Spleen (tissue), 11 donors: Measurements from ENCODE around the gene CLDN24. TPM values are rescaled to one million over a fixed set of nuclear protein-coding genes. Genes with fewer than 3 reads are reported as not detected.

Experiments used
- DNase-seq: peaks from one replicate; pipeline ENCODE4 v3.0.0-alpha.2; 2020
- H3K27ac ChIP-seq, 8 donors: fragments of 200-600 bp; sonication (generic) in 7 of 8; 1 replicate in 4 of 8; 2 replicates in 4 of 8; pipeline versions ENCODE4 v1.5.0 to v1.8.0; 2016 to 2021; ENCODE audit warnings: inconsistent platforms in 4 of 8, mild to moderate bottlenecking in 4 of 8, moderate library complexity in 1 of 8
- H3K27me3 ChIP-seq, 7 donors: fragments of 200-600 bp; sonication (generic) in 6 of 7; replicated peaks in 1 of 7; 1 replicate in 4 of 7; 2 replicates in 3 of 7; pipeline versions ENCODE4 v1.5.0 to v1.8.0; 2016 to 2021; ENCODE audit warnings: inconsistent platforms in 3 of 7, mild to moderate bottlenecking in 1 of 7
- H3K36me3 ChIP-seq, 6 donors: fragments of 200-600 bp; sonication (generic) in 5 of 6; 1 replicate in 4 of 6; 2 replicates in 2 of 6; pipeline versions ENCODE4 v1.5.0 to v1.8.0; 2016 to 2021; ENCODE audit warnings: inconsistent platforms in 2 of 6
- H3K4me1 ChIP-seq, 6 donors: fragments of 200-600 bp; sonication (generic) in 5 of 6; 1 replicate in 3 of 6; 2 replicates in 3 of 6; pipeline versions ENCODE4 v1.5.0 to v1.8.0; 2016 to 2021; ENCODE audit warnings: inconsistent platforms in 3 of 6
- H3K4me3 ChIP-seq, 8 donors: fragments of 200-600 bp; sonication (generic) in 7 of 8; 1 replicate in 4 of 8; 2 replicates in 4 of 8; pipeline versions ENCODE4 v1.5.0 to v1.8.0; 2016 to 2021; ENCODE audit warnings: inconsistent platforms in 4 of 8, mild to moderate bottlenecking in 4 of 8, moderate library complexity in 2 of 8
- H3K9me3 ChIP-seq, 8 donors: fragments of 200-600 bp; sonication (generic) in 7 of 8; 1 replicate in 4 of 8; 2 replicates in 4 of 8; pipeline versions ENCODE4 v1.5.0 to v1.8.0; 2016 to 2021; ENCODE audit warnings: inconsistent platforms in 4 of 8
- POLR2A ChIP-seq, 3 donors: fragments of 450-650 bp; IDR thresholded peaks; one replicate each; pipeline ENCODE4 v1.5.1; 2017; ENCODE audit warnings: antibody characterized with exemption in 3 of 3, mild to moderate bottlenecking in 1 of 3
- POLR2AphosphoS5 ChIP-seq, 3 donors: sonication (generic); formaldehyde crosslinking; IDR thresholded peaks; one replicate each; pipeline ENCODE4 v1.5.1; 2017; ENCODE audit warnings: antibody characterized with exemption in 3 of 3
- WGBS, 5 donors: extraction: QIAGEN DNeasy Blood & Tissue Kit in 3 of 5; methylation state at CpG; one replicate each; pipeline versions ENCODE4 v1.1.5 to v1.1.7; 2013 to 2018; 5-methylcytosine and 5-hydroxymethylcytosine counted together
- intact Hi-C: fragments of 100-400 bp; cut with DNase I; formaldehyde crosslinking; loops from one replicate; pipeline ENCODE4 v1.15.0; 2023; ENCODE audit warnings: low total_unique reads
- polyA plus RNA-seq, 3 donors: library from polyadenylated mRNA; stranded (reverse); fragments of 200-250 nt; gene quantifications; one replicate each; pipeline ENCODE4 v1.2.1, GENCODE V29; 2013
- total RNA-seq, 7 donors: library from RNA; depleted of rRNA in 3 of 7; stranded (reverse); fragments of >200 nt in 3 of 7; fragmentation: NEBNext Ultra II Directional in 4 of 7; extraction: Animal tissue kit (Norgen Biotek cat#: 25700) in 4 of 7; gene quantifications; one replicate each; pipeline versions ENCODE4 v1.1.0 to v1.2.1, GENCODE V29; 2016 to 2021
- TF ChIP-seq, protein P1 (sequence below), 11 experiments: fragments of 200-600 bp in 7 of 11; fragments of 450-650 bp in 4 of 11; sonication (generic) in 4 of 11; IDR thresholded peaks in 8 of 11; conservative IDR thresholded peaks in 3 of 11; 1 replicate in 7 of 11; 2 replicates in 4 of 11; pipeline versions ENCODE4 v1.4.0 to v1.8.0; 2016 to 2021; ENCODE audit warnings: antibody characterized with exemption in 11 of 11, inconsistent platforms in 4 of 11, mild to moderate bottlenecking in 1 of 11
- donor health status: healthy with polysubstance abuse.
- donor health status: DM: no; HTN: no; CAD: no; lungs with moderate emphysema.
- donor health status: DM: no; HTN: no; CAD: no.
- donor health status: Bipolar disorder and iron deficiency.
- donor health status: healthy.
- donor health status: DM: no; HTN: no; CAD: no.
- donor health status: DM: yes; HTN: yes; CAD: no.

The CLDN24 gene
- total and polyA plus RNA-seq, 10 donors, result not detected

DNA sequence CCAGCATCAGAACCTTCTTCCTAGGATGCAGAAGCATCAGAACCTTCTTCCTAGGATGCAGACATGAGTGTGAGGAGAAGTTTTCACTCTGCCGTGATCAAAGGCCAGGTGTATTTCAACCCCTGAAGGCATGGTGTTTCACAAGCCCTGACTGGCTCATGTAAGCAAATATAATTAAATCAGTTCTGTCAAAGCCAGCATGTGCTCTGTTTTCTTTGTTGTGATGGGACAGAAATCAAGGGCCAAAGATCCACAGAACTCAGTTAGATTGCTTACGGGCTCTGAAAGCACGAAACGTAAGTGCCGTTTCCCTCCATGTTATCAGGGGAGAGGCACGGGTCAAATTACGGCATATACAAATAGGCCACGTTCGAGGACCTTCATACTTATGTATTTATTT lies 32.0 kb upstream of the CLDN24 start:
- 73 to 90% (median 81%) methylated on average over 9 of the region's 9 CpGs for WGBS, 5 donors
- DNase-seq, result no peak

DNA sequence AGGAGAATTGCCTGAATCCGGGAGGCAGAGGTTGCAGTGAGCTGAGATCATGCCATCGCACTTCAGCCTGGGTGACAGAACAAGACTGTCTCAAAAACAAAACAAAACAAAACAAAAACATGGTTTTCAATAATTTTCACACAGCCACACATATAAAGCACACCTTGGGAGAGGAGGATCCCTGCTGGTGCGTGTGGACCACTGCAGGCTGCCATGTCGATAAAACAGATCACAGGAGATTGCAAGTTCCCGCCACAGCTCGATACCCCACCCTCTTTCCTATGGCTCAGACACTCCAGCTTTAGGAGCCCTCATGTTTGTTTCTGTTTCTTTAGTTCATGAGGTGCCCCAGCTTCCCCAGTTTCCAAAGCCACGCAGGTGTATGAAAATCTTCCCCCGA lies 31.3 kb upstream of the CLDN24 start:
- H3K4me1 ChIP-seq, result peaks cover 0 to 7% (median 1%) of the 10 kb centered on the region in 6 donors
- DNase-seq, result no peak
- no peaks in the 10 kb centered on the region for H3K36me3 ChIP-seq
- H3K4me3 ChIP-seq, result no peak overlapping the region
- intact Hi-C loops, result no loop called here
- 83 to 91% (median 86%) methylated on average over 8 of the region's 8 CpGs for WGBS, 5 donors
- peaks cover 0 to 18% (median 0%) of the 10 kb centered on the region in 7 donors for H3K27me3 ChIP-seq
- no peak overlapping the region for H3K27ac ChIP-seq
- no peaks in the 10 kb centered on the region for H3K9me3 ChIP-seq
- TF ChIP-seq, protein P1, sequence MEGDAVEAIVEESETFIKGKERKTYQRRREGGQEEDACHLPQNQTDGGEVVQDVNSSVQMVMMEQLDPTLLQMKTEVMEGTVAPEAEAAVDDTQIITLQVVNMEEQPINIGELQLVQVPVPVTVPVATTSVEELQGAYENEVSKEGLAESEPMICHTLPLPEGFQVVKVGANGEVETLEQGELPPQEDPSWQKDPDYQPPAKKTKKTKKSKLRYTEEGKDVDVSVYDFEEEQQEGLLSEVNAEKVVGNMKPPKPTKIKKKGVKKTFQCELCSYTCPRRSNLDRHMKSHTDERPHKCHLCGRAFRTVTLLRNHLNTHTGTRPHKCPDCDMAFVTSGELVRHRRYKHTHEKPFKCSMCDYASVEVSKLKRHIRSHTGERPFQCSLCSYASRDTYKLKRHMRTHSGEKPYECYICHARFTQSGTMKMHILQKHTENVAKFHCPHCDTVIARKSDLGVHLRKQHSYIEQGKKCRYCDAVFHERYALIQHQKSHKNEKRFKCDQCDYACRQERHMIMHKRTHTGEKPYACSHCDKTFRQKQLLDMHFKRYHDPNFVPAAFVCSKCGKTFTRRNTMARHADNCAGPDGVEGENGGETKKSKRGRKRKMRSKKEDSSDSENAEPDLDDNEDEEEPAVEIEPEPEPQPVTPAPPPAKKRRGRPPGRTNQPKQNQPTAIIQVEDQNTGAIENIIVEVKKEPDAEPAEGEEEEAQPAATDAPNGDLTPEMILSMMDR (IDR thresholded peaks at IDR 0.05 in 8 of 11, conservative IDR thresholded peaks at IDR 0.05 in 3 of 11), result no peak
- TF ChIP-seq POLR2A (IDR thresholded peaks at IDR 0.05), result no peak
- TF ChIP-seq POLR2AphosphoS5 (IDR thresholded peaks at IDR 0.05), result no peak

More for the DNA sequence above, 32.0 kb upstream of the CLDN24 start:
- intact Hi-C loops, result no loop called here
- peaks cover 0 to 1% (median 0%) of the 10 kb centered on the region in 6 donors for H3K4me1 ChIP-seq
- no peaks in the 10 kb centered on the region for H3K36me3 ChIP-seq
- H3K4me3 ChIP-seq, result no peak overlapping the region
- H3K9me3 ChIP-seq, result no peaks in the 10 kb centered on the region
- no peak for TF ChIP-seq POLR2AphosphoS5 (IDR thresholded peaks at IDR 0.05)
- TF ChIP-seq POLR2A (IDR thresholded peaks at IDR 0.05), result no peak
- TF ChIP-seq, protein P1 (IDR thresholded peaks at IDR 0.05 in 8 of 11, conservative IDR thresholded peaks at IDR 0.05 in 3 of 11), result no peak
- peaks cover 0 to 14% (median 0%) of the 10 kb centered on the region in 7 donors for H3K27me3 ChIP-seq
- H3K27ac ChIP-seq, result no peak overlapping the region

DNA sequence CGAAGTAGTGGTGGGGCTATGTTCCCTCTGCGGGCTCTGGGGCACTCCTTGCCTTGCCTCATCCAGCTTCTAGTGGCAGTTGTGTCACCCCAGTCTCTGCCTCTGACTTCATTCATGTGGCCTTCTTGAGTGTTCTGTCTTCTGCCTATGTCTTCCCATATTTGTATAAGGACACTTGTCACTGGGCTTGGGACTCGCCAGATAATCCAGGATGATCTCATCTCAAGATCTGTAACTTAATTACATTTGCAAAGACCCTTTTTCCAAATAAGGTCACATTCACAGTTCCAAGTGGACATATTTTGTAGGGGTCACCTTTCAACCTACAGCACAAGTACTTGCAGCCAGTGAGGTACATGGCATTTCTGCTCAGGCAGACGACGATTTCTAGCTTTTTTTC lies 30.3 kb upstream of the CLDN24 start:
- peaks cover 0 to 8% (median 2%) of the 10 kb centered on the region in 6 donors for H3K4me1 ChIP-seq
- H3K36me3 ChIP-seq, result no peaks in the 10 kb centered on the region
- H3K4me3 ChIP-seq, result no peak overlapping the region
- intact Hi-C loops, result no loop called here
- no peak for DNase-seq
- H3K27ac ChIP-seq, result no peak overlapping the region
- H3K9me3 ChIP-seq, result no peaks in the 10 kb centered on the region
- 82 to 96% (median 85%) methylated on average over 5 of the region's 5 CpGs for WGBS, 5 donors
- H3K27me3 ChIP-seq, result peaks cover 0 to 28% (median 0%) of the 10 kb centered on the region in 7 donors
- TF ChIP-seq, protein P1 (IDR thresholded peaks at IDR 0.05 in 8 of 11, conservative IDR thresholded peaks at IDR 0.05 in 3 of 11), result no peak
- TF ChIP-seq POLR2A (IDR thresholded peaks at IDR 0.05) (no peak), POLR2AphosphoS5 (IDR thresholded peaks at IDR 0.05) (no peak)

DNA sequence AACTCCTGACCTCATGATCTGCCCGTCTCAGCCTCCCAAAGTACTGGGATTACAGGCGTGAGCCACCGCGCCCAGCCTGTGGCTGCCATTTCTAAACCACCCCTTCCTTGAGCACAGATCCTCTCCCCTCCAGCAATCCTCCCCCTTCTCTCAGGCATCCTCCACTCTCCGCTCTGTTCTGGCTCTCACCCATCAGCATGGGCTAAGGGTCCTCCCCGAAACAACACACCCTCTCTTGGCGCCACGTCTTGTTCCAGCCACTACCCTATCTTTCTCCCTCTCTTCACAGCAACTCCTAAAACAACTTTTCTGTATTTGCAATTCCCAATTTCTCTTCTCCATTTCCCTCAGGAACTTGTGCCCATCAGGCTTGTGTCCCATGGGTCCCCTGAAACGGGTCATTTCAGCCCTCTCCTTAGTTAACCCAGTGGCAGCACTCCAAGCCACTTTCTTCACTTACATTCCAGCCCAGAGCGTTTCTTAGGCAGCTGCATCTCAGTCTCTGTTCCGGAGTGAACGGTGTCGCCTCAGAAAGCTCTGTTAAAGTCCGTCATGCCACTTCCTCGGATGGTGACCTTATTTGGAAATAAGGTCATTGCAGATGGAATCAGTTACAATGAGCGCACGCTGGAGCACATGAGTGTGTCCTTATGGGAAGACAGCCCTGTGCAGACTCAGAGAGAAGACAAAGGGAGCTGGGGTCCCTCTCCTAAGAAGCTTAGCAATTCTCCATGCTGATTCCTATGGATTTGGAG lies 28.3 kb upstream of the CLDN24 start:
- H3K27me3 ChIP-seq, result peaks cover 0 to 38% (median 0%) of the 10 kb centered on the region in 7 donors
- 85 to 88% (median 86%) methylated on average over 17 of the region's 17 CpGs for WGBS, 5 donors
- H3K36me3 ChIP-seq, result no peaks in the 10 kb centered on the region
- intact Hi-C loops, result no loop called here
- H3K9me3 ChIP-seq, result no peaks in the 10 kb centered on the region
- no peak overlapping the region for H3K4me3 ChIP-seq
- no peak overlapping the region for H3K27ac ChIP-seq
- peak; percentile 23 for DNase-seq
- peaks cover 0 to 8% (median 2%) of the 10 kb centered on the region in 6 donors for H3K4me1 ChIP-seq
- TF ChIP-seq POLR2AphosphoS5 (IDR thresholded peaks at IDR 0.05) (no peak), POLR2A (IDR thresholded peaks at IDR 0.05) (no peak)
- TF ChIP-seq, protein P1 (IDR thresholded peaks at IDR 0.05 in 8 of 11, conservative IDR thresholded peaks at IDR 0.05 in 3 of 11), result no peak
